BLaER1 (cell line): ENCODE data around the gene PRSS12.

Experiments used
- H3K27ac ChIP-seq: shearing (Covaris generic); formaldehyde crosslinking; 2 replicates; pipeline ENCODE4 v1.8.1; 2022
- H3K27me3 ChIP-seq: shearing (Covaris generic); formaldehyde crosslinking; 2 replicates; pipeline ENCODE4 v1.8.1; 2022
- H3K36me3 ChIP-seq: shearing (Covaris generic); formaldehyde crosslinking; 2 replicates; pipeline ENCODE4 v1.8.1; 2022
- H3K4me1 ChIP-seq: shearing (Covaris generic); formaldehyde crosslinking; 2 replicates; pipeline ENCODE4 v1.8.1; 2022
- H3K4me2 ChIP-seq: shearing (Covaris generic); formaldehyde crosslinking; 2 replicates; pipeline ENCODE4 v1.8.1; 2022
- H3K4me3 ChIP-seq: shearing (Covaris generic); formaldehyde crosslinking; 2 replicates; pipeline ENCODE4 v1.8.1; 2022
- H3K9ac ChIP-seq: shearing (Covaris generic); formaldehyde crosslinking; 2 replicates; pipeline ENCODE4 v1.8.1; 2022
- H3K9me3 ChIP-seq: shearing (Covaris generic); formaldehyde crosslinking; 2 replicates; pipeline ENCODE4 v1.8.1; 2022
- H4K20me1 ChIP-seq: shearing (Covaris generic); formaldehyde crosslinking; 2 replicates; pipeline ENCODE4 v1.8.1; 2022
- Cebpa-rat ChIP-seq: shearing (Covaris generic); IDR thresholded peaks from 2 replicates; pipeline ENCODE4 v1.8.1; 2022

The PRSS12 gene

GRCh38 chr4:118265312-118266144 is 87.3 kb downstream of the PRSS12 start:
- H3K36me3 ChIP-seq, result no peaks in the 10 kb centered on the region
- no peaks in the 10 kb centered on the region for H3K27me3 ChIP-seq
- no peak for TF ChIP-seq Cebpa-rat
- H4K20me1 ChIP-seq, result no peaks in the 10 kb centered on the region
- H3K4me1 ChIP-seq, result no peaks in the 10 kb centered on the region
- H3K4me3 ChIP-seq, result no peak overlapping the region
- H3K9ac ChIP-seq, result no peak overlapping the region
- H3K9me3 ChIP-seq, result peaks cover 16% of the 10 kb centered on the region
- H3K4me2 ChIP-seq, result no peak overlapping the region
- no peak overlapping the region for H3K27ac ChIP-seq

GRCh38 chr4:118264096-118264495 is 88.7 kb downstream of the PRSS12 start:
- Histone ChIP-seq H3K4me3 (no peak overlapping the region), H3K4me2 (no peak overlapping the region), H4K20me1 (no peaks in the 10 kb centered on the region), H3K27me3 (no peaks in the 10 kb centered on the region), H3K36me3 (no peaks in the 10 kb centered on the region), H3K4me1 (no peaks in the 10 kb centered on the region), H3K9ac (no peak overlapping the region), H3K27ac (no peak overlapping the region), H3K9me3 (peaks cover 16% of the 10 kb centered on the region)
- TF ChIP-seq Cebpa-rat, result no peak

DNA sequence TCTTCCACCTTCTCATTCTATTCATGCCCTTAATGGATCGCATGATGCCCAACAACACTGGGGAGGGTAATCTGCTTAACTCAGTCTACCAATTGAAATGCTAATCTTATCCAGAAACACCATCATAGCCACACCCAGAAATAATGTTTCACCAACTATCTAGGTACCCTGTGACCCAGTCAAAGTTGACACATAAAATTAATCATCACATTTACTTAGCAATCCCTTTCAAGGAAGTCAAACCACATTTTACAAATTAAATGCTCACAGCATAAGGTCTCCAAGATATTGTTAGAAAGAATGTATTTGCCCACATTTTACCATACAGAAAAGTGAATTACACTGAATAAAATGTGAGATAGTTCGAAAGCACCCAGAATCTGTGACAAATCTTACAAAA is 92.5 kb downstream of the PRSS12 start:
- Histone ChIP-seq H3K36me3 (no peaks in the 10 kb centered on the region), H3K4me3 (no peak overlapping the region), H3K27me3 (no peaks in the 10 kb centered on the region), H4K20me1 (no peaks in the 10 kb centered on the region), H3K4me2 (no peak overlapping the region), H3K27ac (no peak overlapping the region), H3K4me1 (no peaks in the 10 kb centered on the region), H3K9ac (no peak overlapping the region), H3K9me3 (peaks cover 10% of the 10 kb centered on the region)
- no peak for TF ChIP-seq Cebpa-rat

- H3K27ac ChIP-seq, result no peak overlapping the region
- H3K4me2 ChIP-seq, result no peak overlapping the region
- H3K4me1 ChIP-seq, result no peaks in the 10 kb centered on the region
- no peaks in the 10 kb centered on the region for H3K9me3 ChIP-seq
- no peak overlapping the region for H3K9ac ChIP-seq
- H3K36me3 ChIP-seq, result no peaks in the 10 kb centered on the region
- no peak for TF ChIP-seq Cebpa-rat
- no peaks in the 10 kb centered on the region for H4K20me1 ChIP-seq
- no peak overlapping the region for H3K4me3 ChIP-seq
- H3K27me3 ChIP-seq, result no peaks in the 10 kb centered on the region
Measured at GRCh38 chr4:118259111-118259510, 93.7 kb downstream of the PRSS12 start.

- no peak for TF ChIP-seq Cebpa-rat
- Histone ChIP-seq H3K4me2 (no peak overlapping the region), H3K36me3 (no peaks in the 10 kb centered on the region), H3K27me3 (no peaks in the 10 kb centered on the region), H3K9me3 (peaks cover 8% of the 10 kb centered on the region; the same call in 1 of the 2 replicates), H3K4me1 (no peaks in the 10 kb centered on the region), H3K27ac (no peak overlapping the region), H3K4me3 (no peak overlapping the region), H4K20me1 (no peaks in the 10 kb centered on the region), H3K9ac (no peak overlapping the region)
Measured at GRCh38 chr4:118254368-118254767, 98.4 kb downstream of the PRSS12 start.

GRCh38 chr4:118249890-118250289 is 102.9 kb downstream of the PRSS12 start:
- Histone ChIP-seq H3K27me3 (no peaks in the 10 kb centered on the region), H3K4me1 (no peaks in the 10 kb centered on the region), H3K36me3 (no peaks in the 10 kb centered on the region), H3K9me3 (peaks cover 8% of the 10 kb centered on the region; the same call in 1 of the 2 replicates), H3K27ac (no peak overlapping the region), H3K9ac (no peak overlapping the region), H3K4me2 (no peak overlapping the region), H3K4me3 (no peak overlapping the region), H4K20me1 (no peaks in the 10 kb centered on the region)
- TF ChIP-seq Cebpa-rat, result no peak

- H3K9ac ChIP-seq, result no peak overlapping the region
- no peak overlapping the region for H3K4me2 ChIP-seq
- H4K20me1 ChIP-seq, result no peaks in the 10 kb centered on the region
- no peak for TF ChIP-seq Cebpa-rat
- no peak overlapping the region for H3K4me3 ChIP-seq
- no peaks in the 10 kb centered on the region for H3K4me1 ChIP-seq
- no peak overlapping the region for H3K27ac ChIP-seq
- no peaks in the 10 kb centered on the region for H3K9me3 ChIP-seq
- H3K27me3 ChIP-seq, result no peaks in the 10 kb centered on the region
- no peaks in the 10 kb centered on the region for H3K36me3 ChIP-seq
Measured at GRCh38 chr4:118237531-118237930, 115.3 kb downstream of the PRSS12 start.

DNA sequence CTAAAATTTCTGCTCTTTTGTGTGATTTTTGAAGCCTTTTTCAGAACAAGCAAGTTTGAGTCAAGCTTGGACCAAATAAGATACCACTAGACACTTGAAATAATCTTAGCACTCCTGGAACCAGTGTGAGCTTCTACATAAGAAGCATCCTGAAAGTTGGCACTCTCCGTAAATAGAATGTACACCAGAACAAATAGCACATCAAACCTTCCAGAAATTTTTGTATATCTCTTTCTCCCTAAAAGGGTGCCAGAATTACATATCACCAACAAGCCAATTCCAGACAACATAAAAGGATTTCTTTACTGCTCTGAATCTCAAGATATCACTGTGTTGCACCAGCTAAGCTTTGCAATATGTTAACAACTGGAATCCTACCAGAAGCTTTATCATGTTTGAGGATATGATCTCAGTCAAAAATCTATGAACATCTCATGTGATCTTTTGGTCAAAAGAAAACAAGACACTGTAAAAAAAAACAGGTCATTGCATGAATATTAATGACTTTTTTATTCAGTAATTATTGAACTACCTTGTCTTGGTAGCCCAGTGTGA is 117.2 kb downstream of the PRSS12 start:
- H3K27me3 ChIP-seq, result no peaks in the 10 kb centered on the region
- no peak overlapping the region for H3K4me3 ChIP-seq
- no peak overlapping the region for H3K4me2 ChIP-seq
- H3K27ac ChIP-seq, result no peak overlapping the region
- H3K9me3 ChIP-seq, result no peaks in the 10 kb centered on the region
- no peak for TF ChIP-seq Cebpa-rat
- H4K20me1 ChIP-seq, result no peaks in the 10 kb centered on the region
- no peaks in the 10 kb centered on the region for H3K4me1 ChIP-seq
- no peaks in the 10 kb centered on the region for H3K36me3 ChIP-seq
- no peak overlapping the region for H3K9ac ChIP-seq
